Stimulated activated CD4-positive, alpha-beta T cell treated with anti-CD3 and anti-CD28 coated beads, Interleukin-12 subunit alpha, Interleukin-12 subunit beta, amount 100 ng/mL, for 24 hours (primary cell): ENCODE results near the gene LETM1.
A peak's percentile ranks its signal among the peaks of the same experiment; 100 is the strongest.

ENCODE experiments used
- DNase-seq, 2 experiments: peaks; one replicate each; pipeline ENCODE4 v3.0.0-alpha.2; 2020; ENCODE audit warnings: low read depth in 2 of 2

The LETM1 gene

DNA sequence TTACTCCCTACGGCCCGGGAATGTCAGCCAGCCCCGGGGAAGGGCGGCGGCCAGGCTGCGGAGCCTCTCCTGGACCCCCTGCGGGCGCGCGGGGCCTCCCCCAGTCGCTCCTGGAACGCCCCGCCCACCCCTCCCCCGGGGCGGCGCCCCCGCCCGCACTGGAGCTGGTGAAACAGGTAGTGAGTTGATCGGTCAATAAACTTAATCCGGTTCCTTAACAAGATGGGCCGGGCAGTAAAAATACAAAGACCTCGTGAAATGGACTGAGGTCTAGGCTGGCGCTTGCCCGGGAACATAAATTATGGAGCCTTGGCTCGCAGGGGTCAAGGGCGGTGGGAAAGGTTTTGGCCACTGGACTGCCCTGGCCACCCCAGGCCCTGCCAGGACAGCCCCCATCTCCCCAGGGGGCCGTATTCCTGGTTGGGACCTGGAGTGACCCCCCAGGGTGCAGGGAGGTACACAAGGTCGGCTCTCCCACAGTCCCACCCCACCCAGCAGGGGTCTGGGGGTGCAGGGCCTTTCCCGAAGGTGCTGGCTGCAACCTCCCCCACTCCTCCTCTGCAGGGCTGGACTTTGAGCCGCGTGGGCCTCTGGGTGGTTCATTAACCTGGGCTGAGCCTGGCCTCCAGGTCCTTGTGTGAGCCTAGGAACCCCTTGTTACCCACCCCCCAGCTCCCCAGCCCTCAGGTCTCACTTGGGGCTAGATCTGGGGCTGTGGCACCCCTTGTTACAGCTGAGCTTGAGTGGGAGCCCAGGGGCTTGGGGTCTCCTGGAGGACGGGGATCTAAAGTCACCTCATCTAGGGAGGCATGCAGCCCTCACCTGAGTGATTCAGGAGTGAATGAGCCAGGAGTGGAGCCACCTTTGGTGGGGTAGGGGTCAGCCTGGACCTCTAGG lies 60.4 kb downstream of the LETM1 start:
- DNase-seq, result no peak

DNA sequence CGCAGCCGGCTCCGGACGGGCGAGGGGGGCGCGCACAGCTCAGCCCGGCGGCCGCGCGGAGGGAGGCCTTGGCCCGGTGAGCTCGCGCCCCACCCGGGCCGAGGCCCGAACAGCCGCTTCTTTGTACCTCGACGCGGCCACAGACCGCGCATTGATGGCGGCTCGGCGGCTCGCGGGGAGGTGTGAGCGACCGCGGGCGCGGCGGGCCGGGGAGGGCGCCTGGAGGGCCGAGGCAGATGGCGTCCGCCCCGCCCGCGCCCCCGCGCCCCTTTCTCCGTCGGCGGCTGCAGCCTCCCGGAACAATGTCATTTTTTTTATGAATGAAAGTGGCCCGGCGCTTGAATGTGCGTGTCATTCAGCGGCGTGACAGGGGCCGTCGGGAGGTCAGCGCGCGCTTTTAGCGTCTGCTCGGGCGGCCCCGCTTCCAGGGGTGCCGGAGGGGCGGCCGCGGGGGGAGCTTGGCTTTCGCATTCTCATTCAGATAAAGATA lies 61.1 kb downstream of the LETM1 start:
- DNase-seq, result no peak

DNA sequence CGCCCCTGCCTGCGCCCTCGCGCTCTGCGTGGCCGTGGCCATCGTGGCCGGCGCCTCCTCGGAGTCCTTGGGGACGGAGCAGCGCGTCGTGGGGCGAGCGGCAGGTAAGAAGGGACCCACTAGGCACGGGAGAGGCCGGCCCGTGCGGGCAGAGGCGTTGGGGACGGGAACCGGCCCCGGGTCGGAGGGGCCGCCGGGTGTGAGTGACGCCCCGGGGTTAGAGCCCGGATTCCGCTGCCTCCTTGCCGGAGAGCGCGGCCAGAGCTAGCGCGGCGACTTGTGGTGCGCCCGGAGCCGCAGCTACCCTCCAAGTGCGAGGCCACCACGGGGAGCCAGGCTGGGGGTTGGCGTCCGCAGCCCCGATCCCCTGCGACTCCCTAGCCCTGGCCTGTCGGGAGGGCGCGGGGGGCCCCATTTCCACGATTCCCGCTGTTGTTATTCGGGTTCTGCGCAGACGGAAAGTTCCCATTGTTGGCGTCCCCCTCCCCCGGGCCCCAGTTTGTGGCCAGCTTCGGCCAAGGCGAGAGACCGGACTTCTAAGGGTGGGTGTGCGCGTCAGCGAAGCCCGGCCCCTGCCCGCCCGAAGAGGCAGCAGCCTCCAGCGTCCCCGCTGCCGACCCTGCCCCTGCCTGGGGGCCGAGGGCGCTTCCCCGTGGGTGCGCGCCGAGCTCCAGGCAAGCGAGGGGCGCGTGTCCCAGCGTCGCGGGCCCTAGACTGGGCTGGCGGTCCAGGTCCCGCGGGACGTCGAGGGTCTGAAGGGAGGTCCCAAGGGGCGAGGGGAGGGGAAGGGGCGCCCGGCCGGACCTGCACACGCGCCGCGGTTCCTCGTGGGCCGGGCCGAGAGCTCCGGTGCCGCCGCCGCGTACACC lies 61.8 kb downstream of the LETM1 start:
- DNase-seq, result no peak

DNA sequence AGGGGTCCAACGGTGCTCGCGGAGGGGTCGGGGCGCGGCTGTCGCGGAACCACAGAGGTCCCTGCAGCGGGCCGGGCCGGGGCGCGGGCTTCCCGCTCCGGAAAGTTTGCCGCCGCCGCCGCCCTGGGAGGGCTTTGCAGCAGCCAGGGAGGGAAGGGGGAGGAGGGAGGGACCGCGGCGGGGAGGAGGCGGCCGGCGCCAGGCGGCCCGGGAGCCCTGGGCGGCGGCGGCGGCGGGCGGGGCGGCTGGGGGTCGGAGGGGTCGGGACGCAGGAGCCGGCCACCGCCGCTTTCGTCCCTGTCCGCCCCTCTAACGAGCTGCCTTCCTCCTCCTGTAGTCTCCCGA lies 62.5 kb downstream of the LETM1 start:
- peak; percentile 7 to 17 for DNase-seq

DNA sequence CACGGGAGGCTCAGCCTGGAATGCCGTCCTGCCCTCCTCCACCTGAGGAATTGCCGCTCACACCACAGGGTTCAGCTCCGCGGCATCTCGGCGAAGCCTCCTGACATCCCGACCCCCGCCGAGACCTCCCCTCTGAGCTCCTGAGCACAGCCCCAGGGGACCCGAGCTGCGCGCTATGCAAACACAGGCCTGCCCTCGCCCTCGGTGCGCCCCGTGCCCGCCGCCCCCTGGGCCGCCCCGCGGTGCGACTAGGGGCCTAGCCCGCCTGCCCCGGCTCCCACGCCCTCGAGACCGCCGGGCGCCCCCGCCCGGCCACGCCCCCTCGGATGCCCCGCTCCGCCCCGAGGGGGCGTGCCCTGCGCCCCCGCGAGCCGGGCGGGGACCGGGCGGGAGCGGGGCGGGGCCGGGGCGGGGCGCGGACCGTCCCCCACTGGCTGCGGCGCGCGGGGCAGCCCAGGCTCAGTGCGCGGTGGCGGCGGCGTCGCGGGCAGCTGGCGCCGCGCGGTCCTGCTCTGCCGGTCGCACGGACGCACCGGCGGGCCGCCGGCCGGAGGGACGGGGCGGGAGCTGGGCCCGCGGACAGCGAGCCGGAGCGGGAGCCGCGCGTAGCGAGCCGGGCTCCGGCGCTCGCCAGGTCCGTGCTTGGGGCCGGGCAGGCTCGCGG lies 63.0 kb downstream of the LETM1 start, which contains the start of gene FGFR3:
Gene FGFR3, plus strand, starts transcription at position 462 of the 664 bp plus-strand sequence. CDS start 642 bp downstream, outside the sequence.
- DNase-seq, result peak in 1 of 2 experiments; percentile 24

DNA sequence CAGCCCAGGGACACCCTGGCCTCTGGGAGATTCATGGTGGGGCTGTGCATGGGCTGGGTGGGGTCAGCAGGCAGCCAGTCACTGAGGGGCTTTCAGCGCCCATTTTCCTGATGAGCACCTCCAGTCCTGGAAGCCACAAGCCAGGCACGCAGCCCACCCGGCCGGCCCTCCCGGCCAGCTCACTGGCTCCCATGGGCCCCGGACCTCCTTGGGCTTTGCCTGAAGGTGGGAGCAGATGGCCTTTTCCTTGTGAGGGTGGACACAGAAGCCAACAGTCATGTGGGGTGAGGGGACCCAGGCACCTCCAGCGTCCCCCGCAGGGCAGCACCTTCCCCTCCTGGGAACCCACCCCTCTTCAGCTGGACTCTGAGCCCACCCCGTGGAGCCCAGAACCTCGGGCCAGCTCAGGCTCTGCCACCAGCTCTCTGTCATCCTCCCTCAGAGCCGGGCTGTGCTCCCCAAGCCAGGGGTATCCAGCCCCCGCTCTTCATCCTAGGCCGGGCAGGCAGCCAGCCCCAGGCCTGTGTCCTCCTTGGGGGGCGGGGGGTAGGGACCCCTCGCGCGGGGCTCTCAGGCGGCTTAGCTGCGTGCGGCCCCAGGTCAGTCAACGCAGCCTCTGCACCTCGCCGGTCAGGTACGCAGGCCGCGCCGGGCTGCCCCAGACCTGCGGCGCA lies 63.7 kb downstream of the LETM1 start:
- DNase-seq, result no peak

DNA sequence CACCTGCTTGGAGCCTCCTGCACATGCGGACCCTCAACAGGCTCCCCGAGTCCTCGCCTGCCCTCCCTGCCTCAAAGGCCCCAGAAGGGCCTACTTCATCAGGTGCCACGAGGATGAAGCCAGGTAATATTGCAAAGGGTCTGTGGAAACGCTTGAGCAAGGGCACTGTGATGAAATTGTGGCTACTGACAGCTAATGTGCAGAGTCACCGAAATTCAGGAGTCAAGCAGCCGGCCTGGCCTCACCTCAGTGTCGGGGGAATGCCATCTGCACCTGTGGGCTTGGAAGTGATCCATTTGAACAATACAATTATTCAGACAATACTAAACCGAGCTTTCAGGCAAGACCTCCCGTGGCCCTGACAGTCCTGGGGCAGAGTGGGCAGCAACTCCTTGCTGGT lies 66.0 kb downstream of the LETM1 start:
- DNase-seq, result no peak

DNA sequence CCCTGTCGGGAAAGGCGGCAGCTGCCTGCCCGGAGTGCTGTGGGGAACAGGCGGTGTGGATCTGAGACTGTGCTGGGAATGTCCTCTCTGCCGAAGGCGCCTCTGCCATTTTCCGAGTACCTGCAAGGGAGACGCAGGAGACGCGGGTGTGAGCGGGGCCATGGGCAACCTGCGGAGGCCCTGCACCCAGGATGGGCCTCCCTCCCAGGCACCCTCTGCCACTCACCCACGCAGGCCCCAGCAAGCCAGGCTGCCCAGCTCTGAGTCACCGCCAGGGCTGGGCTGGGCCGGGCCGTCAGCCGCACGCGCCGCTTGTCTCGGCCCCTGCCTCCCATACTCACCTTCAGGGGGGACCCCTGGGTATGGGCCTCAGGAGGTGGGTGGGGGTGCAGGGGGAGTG lies 66.4 kb downstream of the LETM1 start:
- no peak for DNase-seq

DNA sequence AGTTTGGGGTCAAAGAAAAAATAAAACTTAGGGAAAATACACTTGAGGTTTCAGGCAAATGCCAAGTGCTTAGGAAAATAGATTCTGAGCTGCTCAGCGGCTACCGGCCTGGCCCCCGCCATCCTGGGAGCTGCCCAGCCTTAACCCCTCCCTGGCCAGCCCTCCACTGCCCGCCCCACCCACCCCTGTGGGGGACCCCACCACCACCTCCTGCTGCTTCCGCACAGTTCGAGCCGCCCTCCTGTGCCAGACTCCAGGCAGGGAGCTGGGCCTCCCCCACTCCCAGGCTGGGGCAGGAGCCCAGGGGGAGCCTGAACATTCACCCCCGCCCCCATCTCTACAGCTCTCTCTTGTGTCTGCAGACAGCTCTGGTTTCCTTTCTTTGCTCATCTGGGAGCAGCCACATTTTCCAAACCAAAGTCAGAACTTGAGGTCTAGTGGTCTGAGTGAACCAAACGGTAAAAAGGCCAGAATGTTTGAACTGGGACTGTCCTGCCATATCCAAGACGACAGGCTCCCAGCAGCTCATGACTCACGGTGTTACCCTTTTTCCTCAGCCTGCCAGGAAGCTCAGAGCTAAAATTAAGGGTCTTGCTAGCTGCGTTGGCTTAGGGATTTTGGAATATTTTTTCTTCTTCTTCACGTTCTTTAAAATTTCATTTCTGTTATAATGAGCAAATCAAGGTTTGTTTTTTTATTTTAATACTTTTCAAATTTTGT lies 67.5 kb downstream of the LETM1 start:
- no peak for DNase-seq

DNA sequence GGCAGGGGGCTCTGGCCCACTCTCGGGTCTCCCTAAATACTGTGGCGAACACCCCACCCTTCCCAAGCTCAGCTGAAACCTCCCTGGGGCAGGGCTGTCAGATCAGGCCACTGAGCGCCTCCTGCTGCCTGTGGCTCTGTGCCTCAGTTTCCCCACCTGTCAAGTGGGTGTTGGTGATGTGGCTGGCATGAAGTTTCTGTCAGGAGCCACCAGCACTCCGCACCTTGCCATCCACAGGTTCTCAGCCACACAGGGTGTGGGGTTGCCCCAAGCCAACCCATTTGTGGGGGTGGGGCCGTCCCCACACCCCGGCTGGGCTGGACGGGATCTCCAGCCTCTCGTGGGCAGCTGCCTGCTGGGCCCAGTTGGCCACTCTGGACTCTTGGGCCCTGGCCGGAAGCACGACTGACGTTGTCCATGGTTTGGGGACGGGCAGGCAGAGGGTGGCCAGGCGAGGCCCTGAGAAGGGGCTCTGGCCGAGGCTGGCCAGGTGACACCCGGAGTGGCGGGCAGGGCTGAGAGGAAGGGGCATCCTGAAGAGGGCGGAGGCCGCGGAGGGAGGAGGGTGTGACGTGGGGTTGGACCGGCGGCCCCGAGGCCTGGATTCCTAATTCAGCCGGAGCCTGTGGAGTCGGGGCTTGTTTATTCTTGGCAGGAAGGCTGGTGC lies 68.4 kb downstream of the LETM1 start:
- DNase-seq, result no peak

DNA sequence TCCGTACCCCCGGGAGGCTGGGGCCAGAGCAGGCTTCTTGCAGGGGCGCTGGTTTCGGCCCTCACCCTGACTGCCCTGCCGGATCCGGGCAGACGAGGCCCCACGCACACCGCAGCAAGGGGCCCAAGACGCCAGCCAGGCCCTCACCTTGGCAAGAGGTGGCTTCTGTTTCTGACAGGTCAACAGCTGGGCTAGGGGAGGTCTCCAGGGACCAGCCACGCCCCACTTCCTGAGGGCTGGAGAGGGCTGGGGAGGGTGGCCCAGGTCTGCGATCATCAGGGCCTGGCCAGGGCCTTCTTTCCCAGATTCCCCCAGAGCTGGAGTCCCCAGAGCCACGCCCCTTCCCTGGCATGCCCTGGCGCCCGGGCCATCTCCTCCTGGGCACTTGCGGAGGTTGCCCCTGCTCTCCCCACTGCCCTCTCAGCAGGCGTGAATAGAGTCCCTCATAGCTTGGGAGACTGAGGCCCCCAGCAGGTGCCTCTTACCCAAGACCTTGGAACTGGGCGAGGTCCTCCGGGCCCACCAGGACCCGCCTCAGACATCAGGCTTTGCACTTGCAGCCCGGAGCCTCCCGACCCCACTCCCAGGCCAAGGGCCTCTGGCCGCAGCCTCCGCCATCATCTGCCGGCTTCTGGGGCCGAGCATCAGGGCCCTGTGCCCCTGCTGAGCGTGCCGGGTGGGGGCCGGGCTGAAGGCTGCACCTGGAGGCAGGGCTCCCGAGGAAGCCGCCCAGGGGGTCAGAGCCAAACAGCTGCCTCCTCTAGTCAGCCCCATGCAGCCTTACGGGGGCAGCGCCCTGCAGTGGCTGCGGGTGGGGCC lies 69.2 kb downstream of the LETM1 start:
- no peak for DNase-seq

DNA sequence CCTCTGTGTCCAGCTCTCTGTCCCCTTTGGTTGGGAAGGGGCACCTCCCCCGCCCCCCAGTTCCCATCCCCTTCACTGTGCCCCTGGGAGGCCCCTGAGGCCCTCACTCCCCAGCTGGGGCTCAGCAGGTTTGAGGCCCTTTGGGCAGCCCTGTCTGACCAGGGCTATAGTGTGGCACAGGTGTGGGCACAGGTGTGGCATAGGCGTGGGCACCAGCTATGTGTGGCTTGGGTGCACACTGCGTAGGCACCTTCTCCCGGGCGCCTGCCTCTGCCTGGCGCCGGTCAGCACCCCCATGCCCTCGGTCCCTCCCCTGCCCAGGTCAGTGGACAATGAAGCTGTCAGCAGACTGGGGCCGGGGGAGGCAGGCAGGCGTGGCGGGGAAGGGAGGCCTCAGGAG lies 70.4 kb downstream of the LETM1 start:
- DNase-seq, result no peak

DNA sequence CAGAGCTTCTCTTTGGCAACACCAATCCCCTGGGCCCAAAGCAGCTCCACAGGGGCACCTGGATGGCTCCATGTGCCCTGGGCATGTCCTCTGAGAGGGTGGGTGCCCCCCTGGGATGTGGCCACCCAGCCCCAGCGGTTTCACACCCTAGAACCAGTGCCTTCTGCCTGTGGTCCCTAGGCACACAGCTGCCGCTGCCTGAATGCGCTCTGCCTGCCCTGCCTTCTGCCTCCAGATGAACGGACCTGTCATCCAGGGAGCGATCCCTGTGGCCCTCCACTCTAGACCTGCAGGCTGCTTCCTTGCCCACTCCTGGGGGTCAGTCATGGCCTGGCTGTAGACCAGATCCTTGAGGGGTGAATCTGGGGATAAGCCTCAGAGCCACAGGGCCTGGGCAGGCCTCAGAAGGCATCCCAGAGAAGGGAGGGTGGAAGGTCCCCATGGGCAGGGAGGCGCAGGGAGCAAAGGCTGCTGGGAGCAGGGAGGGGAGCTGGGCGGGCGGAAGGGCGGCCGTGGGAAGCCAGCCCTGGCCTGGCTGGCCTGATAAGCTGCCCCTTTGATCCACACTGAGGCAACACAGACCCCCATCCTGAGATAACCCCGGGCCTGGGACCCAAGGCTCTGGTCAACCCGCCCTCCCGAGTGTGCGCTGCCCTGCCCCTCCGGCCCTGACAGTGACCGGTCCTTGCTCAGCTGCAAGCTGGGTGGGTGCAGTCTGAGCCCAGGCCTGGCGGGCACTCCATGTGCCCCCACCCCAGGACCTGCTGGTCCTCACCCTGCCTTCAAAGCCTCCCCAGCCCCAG lies 71.0 kb downstream of the LETM1 start:
- DNase-seq, result no peak

DNA sequence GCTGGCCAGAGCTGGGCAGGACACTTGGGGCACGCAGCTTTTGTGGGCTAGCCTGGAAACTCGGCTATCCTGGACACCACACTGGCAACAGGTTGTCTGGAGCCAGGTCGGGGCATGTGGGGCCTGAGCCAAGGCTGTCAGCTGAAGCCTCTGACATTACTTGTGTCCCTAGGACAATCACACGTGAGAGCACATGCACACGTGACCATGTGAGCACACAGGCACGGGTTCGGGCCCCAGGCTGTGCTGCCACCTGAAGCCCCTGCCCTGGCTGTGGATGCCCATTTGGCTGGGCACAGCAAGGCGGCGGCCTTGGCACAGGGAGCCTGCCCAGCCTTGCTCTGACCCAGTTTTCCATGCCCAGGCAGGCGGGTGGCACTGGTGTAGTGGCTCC lies 71.6 kb downstream of the LETM1 start:
- DNase-seq, result no peak

DNA sequence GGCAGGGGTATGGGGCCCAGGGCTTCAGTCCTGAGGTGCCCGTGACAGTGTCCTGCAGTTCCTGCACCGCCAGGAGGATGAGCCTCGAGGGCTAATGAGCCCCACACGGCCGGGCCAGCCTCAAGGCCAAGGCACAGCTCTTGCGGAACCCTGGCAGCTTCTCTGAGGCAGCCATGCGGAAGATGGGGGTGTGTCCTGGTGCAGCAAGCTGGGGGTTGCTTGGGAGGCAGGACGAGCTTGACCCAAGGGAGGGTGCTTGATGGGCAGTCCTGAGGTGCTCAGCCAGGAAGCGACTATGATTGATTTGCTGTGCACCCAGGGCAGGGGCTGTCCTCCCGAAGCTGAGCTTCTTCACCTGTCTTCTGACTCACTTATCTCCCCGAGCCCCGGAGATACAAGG lies 72.0 kb downstream of the LETM1 start:
- no peak for DNase-seq

DNA sequence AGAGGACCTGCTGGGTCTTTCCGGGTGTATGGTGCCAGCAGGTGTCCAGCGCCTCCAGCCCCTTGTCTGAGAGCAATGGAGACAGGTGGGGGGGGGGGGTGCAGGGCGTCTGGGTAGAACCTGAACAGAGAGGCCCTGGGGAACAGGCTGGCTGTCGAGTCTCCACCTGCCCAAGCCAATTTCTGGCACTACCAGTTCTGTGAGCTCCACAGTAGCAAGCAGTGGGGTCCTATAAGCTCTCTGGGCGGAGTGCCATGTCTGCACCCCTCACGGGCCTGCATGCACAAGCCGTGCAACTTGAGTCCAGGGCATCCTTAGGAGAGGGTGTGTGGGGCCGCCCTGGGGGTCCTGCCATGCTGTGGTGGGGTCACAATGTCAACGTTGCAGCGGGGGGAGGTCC lies 72.9 kb downstream of the LETM1 start:
- no peak for DNase-seq

DNA sequence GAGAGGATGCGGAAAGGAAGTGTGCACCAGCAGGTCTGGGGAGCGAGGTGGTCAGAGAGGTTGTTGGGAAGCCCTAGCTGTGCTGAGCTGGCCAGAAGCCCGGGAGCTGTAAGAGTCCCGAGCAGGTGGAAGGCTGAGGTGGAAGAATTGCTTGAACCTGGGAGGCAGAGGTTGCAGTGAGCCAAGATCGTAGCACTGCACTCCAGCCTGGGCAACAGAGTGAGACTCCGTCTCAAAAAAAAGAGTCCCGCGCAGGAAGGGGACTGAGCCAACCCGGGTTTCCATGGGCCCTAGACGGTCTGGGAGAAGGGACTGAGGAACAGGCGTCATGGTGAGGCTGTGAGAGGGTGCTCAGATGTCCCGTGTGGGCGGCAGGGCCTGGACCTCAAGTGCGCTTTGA lies 75.5 kb downstream of the LETM1 start:
- DNase-seq, result no peak

DNA sequence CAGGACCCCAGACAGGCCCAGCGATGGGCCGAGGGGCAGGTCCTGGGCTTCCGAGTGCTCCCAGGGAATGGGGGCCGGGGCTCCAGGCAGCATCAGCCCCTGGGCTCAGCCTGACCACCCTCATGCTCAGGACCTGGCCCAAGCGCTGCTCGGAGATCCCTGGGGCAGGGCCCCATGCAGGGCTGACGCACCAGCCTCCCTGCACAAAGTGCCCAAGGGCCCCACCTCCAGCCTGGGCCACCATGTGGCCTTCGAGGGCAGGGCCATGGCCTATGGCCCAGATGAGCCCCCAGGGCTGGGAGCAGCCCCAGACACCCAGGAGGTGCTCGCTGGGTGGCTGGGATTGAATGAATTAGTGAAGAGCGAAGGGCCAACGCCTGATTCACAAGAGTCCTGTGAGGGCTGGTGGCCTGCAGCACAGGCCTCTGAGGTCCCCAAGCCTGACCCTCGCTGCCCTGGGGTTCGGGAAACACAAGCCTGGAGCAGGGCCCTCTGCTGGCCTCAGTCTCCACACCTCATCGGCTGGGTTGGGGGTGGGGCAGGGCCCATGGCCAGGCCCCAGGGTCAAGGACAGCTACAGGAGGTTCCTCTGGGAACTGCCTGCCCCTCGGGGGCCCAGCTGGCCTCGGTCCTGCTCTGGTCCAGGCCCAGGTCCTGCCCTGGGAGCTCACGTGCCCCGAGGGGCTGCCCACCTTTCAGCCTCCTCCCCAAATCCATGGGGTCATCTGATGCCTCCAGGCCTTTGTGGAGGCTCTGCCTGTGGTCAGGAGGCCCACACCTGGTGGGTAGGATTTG lies 76.2 kb downstream of the LETM1 start:
- no peak for DNase-seq
